GM21423 (cell line): ENCODE results near the gene ANXA8.
"Not testable (repeated sequence)": the region's sequence is repeated elsewhere in the genome, so short reads cannot be mapped to it uniquely, and the experiment has no call there.

Experiments
- ATAC-seq: cut with Tn5 transposase; IDR thresholded peaks from one replicate; pipeline ENCODE4 v1.9.1; 2021; ENCODE audit warnings: mild to moderate bottlenecking, moderate library complexity; ENCODE audit not compliant: unreplicated experiment

ANXA8 gene

GRCh38 chr10:47465216-47465917 lies 18.5 kb downstream of the ANXA8 start:
- ATAC-seq, result not testable (repeated sequence)

- ATAC-seq, result not testable (repeated sequence)
Measured at GRCh38 chr10:47462577-47463358, 21.1 kb downstream of the ANXA8 start.

- ATAC-seq, result not testable (repeated sequence)
Measured at GRCh38 chr10:47461261-47461687, 22.6 kb downstream of the ANXA8 start.

- ATAC-seq, result no peak
Measured at GRCh38 chr10:47458466-47459154, 25.3 kb downstream of the ANXA8 start.

GRCh38 chr10:47457826-47458225 lies 26.1 kb downstream of the ANXA8 start:
- no peak for ATAC-seq

- ATAC-seq, result no peak
Measured at GRCh38 chr10:47457528-47457820, 26.4 kb downstream of the ANXA8 start.

GRCh38 chr10:47456794-47457527 lies 27.0 kb downstream of the ANXA8 start:
- no peak for ATAC-seq

- ATAC-seq, result no peak
Measured at GRCh38 chr10:47456079-47456785, 27.7 kb downstream of the ANXA8 start.

GRCh38 chr10:47455350-47456078 lies 28.4 kb downstream of the ANXA8 start:
- not testable (repeated sequence) for ATAC-seq

- ATAC-seq, result no peak
Measured at GRCh38 chr10:47454780-47455058, 29.2 kb downstream of the ANXA8 start.

GRCh38 chr10:47454008-47454779 lies 29.7 kb downstream of the ANXA8 start:
- ATAC-seq, result no peak

- no peak for ATAC-seq
Measured at GRCh38 chr10:47453141-47454007, 30.5 kb downstream of the ANXA8 start.

GRCh38 chr10:47452495-47453140 lies 31.3 kb downstream of the ANXA8 start:
- ATAC-seq, result no peak

GRCh38 chr10:47451998-47452494 lies 31.9 kb downstream of the ANXA8 start:
- no peak for ATAC-seq

- ATAC-seq, result no peak
Measured at GRCh38 chr10:47451273-47451997, 32.5 kb downstream of the ANXA8 start.

- no peak for ATAC-seq
Measured at GRCh38 chr10:47450442-47450841, 33.5 kb downstream of the ANXA8 start.

- no peak for ATAC-seq
Measured at GRCh38 chr10:47449979-47450378, 33.9 kb downstream of the ANXA8 start.
